ENCODE measurements around the gene KREMEN1. TPM values are rescaled to one million over a fixed set of nuclear protein-coding genes. Genes with fewer than 3 reads are reported as not detected.
A peak's percentile ranks its signal among the peaks of the same experiment; 100 is the strongest.

The KREMEN1 gene
- total RNA-seq, 2 donors from 2014 or later: 20.2 to 20.7 TPM

DNA sequence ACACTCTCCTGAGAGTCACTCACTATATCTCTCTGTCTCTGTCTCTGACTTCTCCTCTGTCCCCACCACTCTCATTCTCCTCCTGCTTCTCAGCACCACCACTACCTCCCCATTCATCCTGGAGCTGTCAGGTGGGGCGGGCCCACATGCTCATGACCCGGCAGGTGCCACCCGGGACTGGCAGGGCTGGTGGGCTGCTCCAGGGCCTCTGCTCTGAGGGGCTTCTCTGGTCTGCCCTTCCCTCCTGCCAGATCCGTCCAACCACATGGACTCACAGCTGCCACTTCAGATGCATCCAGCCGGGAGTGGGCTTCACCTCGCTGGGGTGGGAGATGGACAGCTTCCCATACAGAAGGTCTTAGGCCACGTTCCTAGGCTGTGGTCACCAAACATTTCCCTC lies 128.1 kb downstream of the KREMEN1 start:
- Histone ChIP-seq H3K27ac (no peak overlapping the region), H3K36me3 (no peaks in the 10 kb centered on the region), H3K9ac (ENCODE audit: low read depth in 2 of 2, low read length in 2 of 2) (no peak overlapping the region), H3K9me3 (no peaks in the 10 kb centered on the region), H3K4me3 (no peak overlapping the region), H3K4me1 (no peaks in the 10 kb centered on the region), H3K27me3 (peaks cover 5% of the 10 kb centered on the region)
- TF ChIP-seq, protein P1, sequence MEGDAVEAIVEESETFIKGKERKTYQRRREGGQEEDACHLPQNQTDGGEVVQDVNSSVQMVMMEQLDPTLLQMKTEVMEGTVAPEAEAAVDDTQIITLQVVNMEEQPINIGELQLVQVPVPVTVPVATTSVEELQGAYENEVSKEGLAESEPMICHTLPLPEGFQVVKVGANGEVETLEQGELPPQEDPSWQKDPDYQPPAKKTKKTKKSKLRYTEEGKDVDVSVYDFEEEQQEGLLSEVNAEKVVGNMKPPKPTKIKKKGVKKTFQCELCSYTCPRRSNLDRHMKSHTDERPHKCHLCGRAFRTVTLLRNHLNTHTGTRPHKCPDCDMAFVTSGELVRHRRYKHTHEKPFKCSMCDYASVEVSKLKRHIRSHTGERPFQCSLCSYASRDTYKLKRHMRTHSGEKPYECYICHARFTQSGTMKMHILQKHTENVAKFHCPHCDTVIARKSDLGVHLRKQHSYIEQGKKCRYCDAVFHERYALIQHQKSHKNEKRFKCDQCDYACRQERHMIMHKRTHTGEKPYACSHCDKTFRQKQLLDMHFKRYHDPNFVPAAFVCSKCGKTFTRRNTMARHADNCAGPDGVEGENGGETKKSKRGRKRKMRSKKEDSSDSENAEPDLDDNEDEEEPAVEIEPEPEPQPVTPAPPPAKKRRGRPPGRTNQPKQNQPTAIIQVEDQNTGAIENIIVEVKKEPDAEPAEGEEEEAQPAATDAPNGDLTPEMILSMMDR (IDR thresholded peaks at IDR 0.05): no peak
- intact Hi-C loops (cut with DNase I): loop anchor here (5.0 kb wide), 1 partner anchor 121 kb away; no protein-coding TSS in a partner anchor
- DNase-seq: no peak

- TF ChIP-seq, protein P1 (IDR thresholded peaks at IDR 0.05): no peak
- H3K9ac ChIP-seq (ENCODE audit: low read depth in 2 of 2, low read length in 2 of 2): no peak overlapping the region
- no peak for DNase-seq
- peaks cover 13% of the 10 kb centered on the region for H3K27me3 ChIP-seq
- no peaks in the 10 kb centered on the region for H3K9me3 ChIP-seq
- H3K36me3 ChIP-seq: no peaks in the 10 kb centered on the region
- no peaks in the 10 kb centered on the region for H3K4me1 ChIP-seq
- H3K27ac ChIP-seq: peak overlapping the region; percentile 54
- intact Hi-C loops (cut with DNase I): loop anchor here (5.0 kb wide), 1 partner anchor 121 kb away; no protein-coding TSS in a partner anchor
- no peak overlapping the region for H3K4me3 ChIP-seq
Observed at GRCh38 chr22:29201782-29202181, 128.9 kb downstream of the KREMEN1 start.

- intact Hi-C loops (cut with DNase I): loop anchor here (5.0 kb wide), 1 partner anchor 120 kb away; no protein-coding TSS in a partner anchor
- H3K9ac ChIP-seq (ENCODE audit: low read depth in 2 of 2, low read length in 2 of 2): peak overlapping the region; percentile 12 to 19
- H3K4me1 ChIP-seq: no peaks in the 10 kb centered on the region
- peaks cover 16% of the 10 kb centered on the region for H3K27me3 ChIP-seq
- TF ChIP-seq, protein P1 (IDR thresholded peaks at IDR 0.05): no peak
- H3K27ac ChIP-seq: peak overlapping the region; percentile 54
- no peaks in the 10 kb centered on the region for H3K36me3 ChIP-seq
- peak; percentile 58 for DNase-seq
- no peaks in the 10 kb centered on the region for H3K9me3 ChIP-seq
- no peak overlapping the region for H3K4me3 ChIP-seq
Observed at GRCh38 chr22:29202212-29203192, 129.7 kb downstream of the KREMEN1 start.

DNA sequence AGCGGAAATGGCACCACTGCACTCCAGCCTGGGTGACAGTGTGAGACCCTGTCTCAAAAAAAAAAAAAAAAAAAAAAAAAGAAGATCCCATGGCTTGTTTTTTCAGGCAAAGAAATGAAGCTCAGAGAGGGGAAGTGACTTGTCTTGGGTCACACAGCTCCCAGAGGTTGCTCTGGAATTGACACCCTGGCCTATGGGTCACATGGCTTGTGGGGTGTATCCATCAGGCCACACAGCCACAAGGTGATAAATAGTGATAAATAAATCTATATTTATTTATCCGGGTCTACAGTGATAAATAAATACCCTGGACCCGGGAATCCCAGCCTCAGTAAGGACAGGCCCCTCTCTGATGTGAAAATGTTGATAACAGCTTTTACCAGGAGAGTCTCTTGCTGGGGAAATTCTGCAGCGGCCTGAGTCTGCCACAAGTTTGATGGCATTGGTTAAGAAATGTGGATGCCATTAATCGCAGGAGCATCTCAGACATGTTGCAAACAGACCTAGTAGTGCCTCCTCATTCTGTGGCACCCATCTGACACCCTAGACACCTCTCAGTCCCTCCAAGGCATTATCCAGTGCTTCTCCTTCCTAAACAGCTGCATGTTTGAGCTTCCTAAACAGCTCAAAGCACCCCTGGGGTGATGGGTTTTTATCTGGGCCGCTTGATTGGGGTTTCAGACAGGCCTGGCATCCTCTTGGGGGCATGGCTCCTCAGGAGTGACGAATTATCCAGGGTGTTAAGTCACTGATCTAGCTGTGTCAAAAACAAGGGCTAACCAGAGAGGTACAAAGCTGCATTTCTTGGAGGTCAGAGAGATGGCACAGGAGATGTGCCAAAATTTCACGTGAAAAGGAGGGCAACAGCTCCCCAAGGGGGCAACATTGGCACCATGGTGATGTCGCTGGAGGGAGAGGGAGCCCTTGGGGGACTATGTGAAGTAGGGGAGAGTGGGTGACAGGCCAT lies 130.9 kb downstream of the KREMEN1 start:
- no peaks in the 10 kb centered on the region for H3K9me3 ChIP-seq
- H3K4me3 ChIP-seq: no peak overlapping the region
- H3K27ac ChIP-seq: peak overlapping the region; percentile 54
- no peak for DNase-seq
- H3K4me1 ChIP-seq: no peaks in the 10 kb centered on the region
- no peak overlapping the region for H3K9ac ChIP-seq (ENCODE audit: low read depth in 2 of 2, low read length in 2 of 2)
- no peaks in the 10 kb centered on the region for H3K36me3 ChIP-seq
- intact Hi-C loops (cut with DNase I): loop anchor here (5.0 kb wide), 1 partner anchor 119 kb away; no protein-coding TSS in a partner anchor
- H3K27me3 ChIP-seq: peaks cover 16% of the 10 kb centered on the region
- TF ChIP-seq, protein P1 (IDR thresholded peaks at IDR 0.05): no peak
